SU-DHL-6 (cell line): ENCODE measurements around the gene MED12L.

ENCODE experiments used
- H2AFZ ChIP-seq: fragments of 200-600 bp; sonication (generic); 2 replicates; pipeline ENCODE4 v1.6.1; 2014; ENCODE audit warnings: low read depth, mild to moderate bottlenecking, moderate library complexity, mixed read lengths, antibody characterized with exemption, low read length; ENCODE audit not compliant: severe bottlenecking
- H3F3A ChIP-seq: fragments of 200-600 bp; shearing (Covaris generic); 2 replicates; pipeline ENCODE4 v1.6.0; 2016; ENCODE audit warnings: antibody characterized with exemption, mild to moderate bottlenecking; ENCODE audit not compliant: insufficient read depth
- H3K27ac ChIP-seq: fragments of 200-600 bp; sonication (generic); 2 replicates; pipeline ENCODE4 v1.5.1; 2016; ENCODE audit warnings: low read depth, mild to moderate bottlenecking, low read length, moderate library complexity, mixed read lengths
- H3K27me3 ChIP-seq: fragments of 200-600 bp; sonication (generic), shearing (Covaris generic); 2 replicates; pipeline ENCODE4 v1.6.0; 2014; ENCODE audit warnings: mild to moderate bottlenecking, low read length
- H3K36me3 ChIP-seq: fragments of 200-600 bp; sonication (generic); 2 replicates; pipeline ENCODE4 v1.6.1; 2014; ENCODE audit warnings: mild to moderate bottlenecking, low read length, mixed read lengths
- H3K4me2 ChIP-seq: fragments of 300-600, 200-600 bp; shearing (Covaris generic), sonication (generic); 2 replicates; pipeline ENCODE4 v1.6.0; 2014; ENCODE audit warnings: low read length, low read depth, mild to moderate bottlenecking; ENCODE audit not compliant: poor library complexity, severe bottlenecking
- H3K4me3 ChIP-seq: fragments of 200-600 bp; sonication (generic); 2 replicates; pipeline ENCODE4 v1.5.1; 2014; ENCODE audit warnings: antibody characterized with exemption, low read length, mild to moderate bottlenecking, mixed read lengths; ENCODE audit not compliant: insufficient read depth, poor library complexity, severe bottlenecking
- H3K79me2 ChIP-seq: fragments of 200-600 bp; sonication (generic); 2 replicates; pipeline ENCODE4 v1.6.1; 2014; ENCODE audit warnings: mild to moderate bottlenecking, low read length, moderate library complexity; ENCODE audit not compliant: insufficient read depth
- H3K9ac ChIP-seq: fragments of 200-600 bp; sonication (generic); 2 replicates; pipeline ENCODE4 v1.7.0; 2014; ENCODE audit warnings: mild to moderate bottlenecking, low read length
- H3K9me2 ChIP-seq: fragments of 200-600 bp; sonication (generic); replicated peaks from 2 replicates; pipeline ENCODE4 v1.6.1; 2014; ENCODE audit warnings: low read length; ENCODE audit not compliant: insufficient read depth
- H3K9me3 ChIP-seq: fragments of 200-600 bp; sonication (generic); 2 replicates; pipeline ENCODE4 v1.6.1; 2014; ENCODE audit warnings: low read length, mixed read lengths; ENCODE audit not compliant: insufficient read depth
- H4K20me1 ChIP-seq: fragments of 200-600 bp; sonication (generic); 2 replicates; pipeline ENCODE4 v1.6.1; 2014; ENCODE audit warnings: low read depth, mild to moderate bottlenecking, antibody characterized with exemption, low read length, moderate library complexity, mixed read lengths
- EZH2phosphoT487 ChIP-seq: fragments of 200-600 bp; sonication (generic), shearing (Covaris generic); conservative IDR thresholded peaks from 2 replicates; pipeline ENCODE4 v1.6.1; 2018; ENCODE audit warnings: mild to moderate bottlenecking, antibody characterized with exemption, low read length, moderate library complexity, mixed read lengths
- TF ChIP-seq, protein P1 (sequence below): fragments of 200-600 bp; sonication (generic); IDR thresholded peaks from one replicate; pipeline ENCODE4 v1.5.1; 2017; ENCODE audit warnings: antibody characterized with exemption, mild to moderate bottlenecking, low read length, moderate library complexity; ENCODE audit not compliant: insufficient read depth, poor library complexity, severe bottlenecking

Gene MED12L

DNA sequence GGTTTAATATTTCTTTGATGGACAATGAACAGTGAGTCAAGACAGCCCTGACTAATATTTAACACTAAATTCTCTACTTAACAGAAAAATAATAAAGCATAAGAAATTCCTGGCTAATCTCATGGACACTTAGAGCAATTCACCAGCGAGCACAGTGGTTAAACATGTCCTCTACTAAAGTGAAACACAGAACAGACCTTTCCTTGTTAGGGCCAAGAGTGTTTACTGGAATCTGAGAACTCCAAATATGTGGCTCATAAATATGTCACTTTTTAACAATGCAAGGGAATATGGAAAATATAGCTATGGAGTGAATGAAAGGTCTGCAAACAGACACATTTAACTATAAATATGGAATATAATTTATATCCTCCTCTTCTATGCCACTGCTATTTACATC is 394.0 kb downstream of the MED12L start:
- Histone ChIP-seq H3K9ac (no peak overlapping the region), H3K9me3 (no peaks in the 10 kb centered on the region), H3K27ac (no peak overlapping the region), H3K4me3 (no peak overlapping the region), H3K36me3 (no peaks in the 10 kb centered on the region), H3K79me2 (no peaks in the 10 kb centered on the region), H3K4me2 (no peak overlapping the region), H4K20me1 (no peaks in the 10 kb centered on the region), H3K27me3 (no peaks in the 10 kb centered on the region), H3F3A (no peaks in the 10 kb centered on the region), H2AFZ (no peak overlapping the region), H3K9me2 (no peaks in the 10 kb centered on the region)
- TF ChIP-seq, protein P1, sequence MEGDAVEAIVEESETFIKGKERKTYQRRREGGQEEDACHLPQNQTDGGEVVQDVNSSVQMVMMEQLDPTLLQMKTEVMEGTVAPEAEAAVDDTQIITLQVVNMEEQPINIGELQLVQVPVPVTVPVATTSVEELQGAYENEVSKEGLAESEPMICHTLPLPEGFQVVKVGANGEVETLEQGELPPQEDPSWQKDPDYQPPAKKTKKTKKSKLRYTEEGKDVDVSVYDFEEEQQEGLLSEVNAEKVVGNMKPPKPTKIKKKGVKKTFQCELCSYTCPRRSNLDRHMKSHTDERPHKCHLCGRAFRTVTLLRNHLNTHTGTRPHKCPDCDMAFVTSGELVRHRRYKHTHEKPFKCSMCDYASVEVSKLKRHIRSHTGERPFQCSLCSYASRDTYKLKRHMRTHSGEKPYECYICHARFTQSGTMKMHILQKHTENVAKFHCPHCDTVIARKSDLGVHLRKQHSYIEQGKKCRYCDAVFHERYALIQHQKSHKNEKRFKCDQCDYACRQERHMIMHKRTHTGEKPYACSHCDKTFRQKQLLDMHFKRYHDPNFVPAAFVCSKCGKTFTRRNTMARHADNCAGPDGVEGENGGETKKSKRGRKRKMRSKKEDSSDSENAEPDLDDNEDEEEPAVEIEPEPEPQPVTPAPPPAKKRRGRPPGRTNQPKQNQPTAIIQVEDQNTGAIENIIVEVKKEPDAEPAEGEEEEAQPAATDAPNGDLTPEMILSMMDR, result no peak
- TF ChIP-seq EZH2phosphoT487, result no peak

DNA sequence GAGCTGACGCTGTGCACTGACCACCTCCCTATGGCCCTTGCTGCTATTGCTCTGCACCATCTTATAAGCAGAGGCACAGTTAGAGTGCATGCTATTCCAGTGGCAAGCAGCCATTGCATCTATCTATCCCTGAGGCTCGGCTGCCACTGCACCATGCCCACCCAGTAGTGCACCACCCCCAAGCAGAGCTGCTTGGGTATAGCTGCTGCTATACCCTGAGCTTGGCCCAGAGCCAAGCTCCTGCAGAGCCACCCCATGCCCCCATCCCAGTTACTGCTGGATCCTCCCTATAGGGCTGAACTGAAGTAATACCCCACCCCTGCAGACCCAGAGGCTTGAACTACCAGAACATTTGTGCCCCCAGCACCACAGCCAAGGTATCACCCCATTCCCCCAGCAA is 395.0 kb downstream of the MED12L start:
- TF ChIP-seq, protein P1, result no peak
- no peak for TF ChIP-seq EZH2phosphoT487
- Histone ChIP-seq H4K20me1 (no peaks in the 10 kb centered on the region), H3K79me2 (no peaks in the 10 kb centered on the region), H3K27me3 (no peaks in the 10 kb centered on the region), H3F3A (no peaks in the 10 kb centered on the region), H3K9ac (no peak overlapping the region), H3K4me2 (no peak overlapping the region), H3K36me3 (no peaks in the 10 kb centered on the region), H3K4me3 (no peak overlapping the region), H3K27ac (no peak overlapping the region), H3K9me3 (no peaks in the 10 kb centered on the region), H2AFZ (no peak overlapping the region), H3K9me2 (no peaks in the 10 kb centered on the region)

DNA sequence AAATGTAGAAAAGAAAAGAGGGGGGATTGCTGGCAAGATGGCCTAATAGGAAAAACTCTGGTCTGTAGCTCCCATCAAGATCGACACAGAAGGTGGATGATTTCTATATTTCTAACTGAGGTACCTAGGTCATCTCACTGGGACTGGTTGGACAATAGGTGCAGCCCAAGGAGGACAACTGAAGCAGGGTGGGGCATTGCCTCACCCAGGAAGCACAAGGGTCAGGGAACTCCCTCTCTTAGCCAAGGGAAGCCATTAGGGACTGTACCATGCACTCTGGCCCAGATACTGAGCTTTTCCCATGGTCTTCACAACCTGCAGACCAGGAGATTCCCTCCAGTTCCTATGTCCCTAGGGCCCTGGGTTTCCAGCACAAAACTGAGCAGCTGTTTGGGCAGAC is 398.0 kb downstream of the MED12L start:
- Histone ChIP-seq H3K9me3 (no peaks in the 10 kb centered on the region), H3F3A (no peaks in the 10 kb centered on the region), H3K9ac (no peak overlapping the region), H3K36me3 (no peaks in the 10 kb centered on the region), H3K27ac (no peak overlapping the region), H3K9me2 (no peaks in the 10 kb centered on the region), H3K27me3 (no peaks in the 10 kb centered on the region), H3K4me2 (no peak overlapping the region), H3K4me3 (no peak overlapping the region), H2AFZ (no peak overlapping the region), H3K79me2 (no peaks in the 10 kb centered on the region), H4K20me1 (no peaks in the 10 kb centered on the region)
- TF ChIP-seq, protein P1, result no peak
- no peak for TF ChIP-seq EZH2phosphoT487

DNA sequence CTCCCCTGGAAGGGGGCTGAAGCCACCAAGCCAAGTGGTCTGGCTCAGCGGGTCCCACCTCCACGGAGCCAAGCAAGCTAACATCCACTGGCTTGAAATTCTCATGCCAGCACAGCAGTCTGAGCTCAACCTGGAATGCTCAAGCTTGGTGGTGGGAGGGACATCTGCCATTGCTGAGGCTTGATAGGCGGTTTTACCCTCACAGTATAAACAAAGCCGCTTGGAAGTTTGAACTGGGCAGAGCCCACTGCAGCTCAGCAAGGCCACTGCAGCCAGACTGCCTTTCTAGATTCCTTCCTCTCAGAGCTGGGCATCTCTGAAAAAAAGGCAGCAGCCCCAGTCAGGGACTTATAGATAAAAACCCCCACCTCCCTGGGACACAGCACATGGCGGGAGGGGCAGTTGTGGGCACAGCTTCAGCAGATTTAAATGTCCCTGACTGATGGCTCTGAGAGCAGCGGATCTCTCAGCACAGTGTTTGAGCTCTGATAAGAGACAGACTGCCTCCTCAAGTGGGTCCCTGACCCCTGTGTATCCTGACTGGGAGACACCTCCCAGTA is 398.6 kb downstream of the MED12L start:
- TF ChIP-seq, protein P1, result no peak
- no peak for TF ChIP-seq EZH2phosphoT487
- H3K27ac ChIP-seq, result no peak overlapping the region
- H2AFZ ChIP-seq, result no peak overlapping the region
- H3K4me3 ChIP-seq, result no peak overlapping the region
- no peaks in the 10 kb centered on the region for H3K79me2 ChIP-seq
- no peaks in the 10 kb centered on the region for H3K27me3 ChIP-seq
- H3K4me2 ChIP-seq, result no peak overlapping the region
- no peaks in the 10 kb centered on the region for H3F3A ChIP-seq
- no peaks in the 10 kb centered on the region for H3K9me2 ChIP-seq
- H4K20me1 ChIP-seq, result no peaks in the 10 kb centered on the region
- H3K9ac ChIP-seq, result no peak overlapping the region
- H3K36me3 ChIP-seq, result no peaks in the 10 kb centered on the region
- no peaks in the 10 kb centered on the region for H3K9me3 ChIP-seq
